Uterus (tissue), 4 donors: Measurements from ENCODE around the gene CTDSPL2. TPM values are rescaled to one million over a fixed set of nuclear protein-coding genes. Genes with fewer than 3 reads are reported as not detected.

Source experiments
- DNase-seq, 2 donors: peaks; one replicate each; pipeline ENCODE4 v3.0.0-alpha.2; 2019 to 2020
- H3K27ac ChIP-seq, 2 donors: fragments of 200-600 bp; sonication (generic); 1 replicate in 1 of 2; 2 replicates in 1 of 2; pipeline ENCODE4 v1.5.1; 2016 to 2018
- H3K27me3 ChIP-seq, 2 donors: fragments of 200-600 bp; sonication (generic); one replicate each; pipeline ENCODE4 v1.5.1; 2018 to 2019; ENCODE audit warnings: control low read depth in 1 of 2
- H3K36me3 ChIP-seq, 2 donors: fragments of 200-600 bp; sonication (generic); one replicate each; pipeline ENCODE4 v1.5.1; 2019; ENCODE audit warnings: control low read depth in 1 of 2
- H3K4me1 ChIP-seq, 2 donors: fragments of 200-600 bp; sonication (generic); one replicate each; pipeline ENCODE4 v1.5.1; 2018 to 2019; ENCODE audit warnings: control low read depth in 1 of 2
- H3K4me3 ChIP-seq, 2 donors: fragments of 200-600 bp; sonication (generic); 1 replicate in 1 of 2; 2 replicates in 1 of 2; pipeline ENCODE4 v1.5.1; 2018 to 2019; ENCODE audit warnings: mild to moderate bottlenecking in 1 of 2
- H3K9me3 ChIP-seq, 2 donors: fragments of 200-600 bp; sonication (generic); one replicate each; pipeline ENCODE4 v1.5.1; 2019; ENCODE audit warnings: control low read depth in 1 of 2
- CTCF ChIP-seq, 4 experiments: fragments of 200-600 bp in 2 of 4; fragments of 450-650 bp in 2 of 4; sonication (generic) in 2 of 4; IDR thresholded peaks; one replicate each; pipeline ENCODE4 v1.5.1; 2016 to 2019; ENCODE audit warnings: antibody characterized with exemption in 4 of 4, mild to moderate bottlenecking in 2 of 4, moderate library complexity in 1 of 4
- POLR2A ChIP-seq, 2 donors: fragments of 450-650 bp; IDR thresholded peaks; one replicate each; pipeline ENCODE4 v1.6.1; 2016; ENCODE audit warnings: antibody characterized with exemption in 2 of 2, mild to moderate bottlenecking in 1 of 2, moderate library complexity in 1 of 2
- intact Hi-C: fragments of 100-400 bp; cut with DNase I; formaldehyde crosslinking; loops from one replicate; pipeline ENCODE4 v1.15.1; 2023; ENCODE audit warnings: low total_unique reads
- total RNA-seq, 4 donors: library from RNA; depleted of rRNA in 3 of 4; stranded (reverse); fragments of >200 nt in 3 of 4; gene quantifications; one replicate each; pipeline versions ENCODE4 v1.1.0 to v1.2.4, GENCODE V29; 2014 to 2023
- donor health status: DM: yes; HTN: yes; CAD: no.

CTDSPL2 gene
- total RNA-seq, 4 donors from 2014 or later: 29.7 to 195 (median 63.9) TPM

- Histone ChIP-seq H3K9me3 (no peaks in the 10 kb centered on the region), H3K27me3 (no peaks in the 10 kb centered on the region), H3K36me3 (no peaks in the 10 kb centered on the region), H3K4me1 (peaks cover 0 to 6% of the 10 kb centered on the region in 2 donors), H3K27ac (no peak overlapping the region), H3K4me3 (no peak overlapping the region)
- intact Hi-C loops: no loop called here
- DNase-seq: no peak
- TF ChIP-seq CTCF (IDR thresholded peaks at IDR 0.05) (no peak), POLR2A (IDR thresholded peaks at IDR 0.05) (no peak)
Measured at GRCh38 chr15:44532689-44533088, 105.3 kb downstream of the CTDSPL2 start.

GRCh38 chr15:44535092-44535491 is 107.7 kb downstream of the CTDSPL2 start:
- Histone ChIP-seq H3K9me3 (no peaks in the 10 kb centered on the region), H3K36me3 (no peaks in the 10 kb centered on the region), H3K4me3 (no peak overlapping the region), H3K27ac (no peak overlapping the region), H3K27me3 (no peaks in the 10 kb centered on the region), H3K4me1 (peaks cover 0 to 6% of the 10 kb centered on the region in 2 donors)
- TF ChIP-seq CTCF (IDR thresholded peaks at IDR 0.05): no peak
- no peak for TF ChIP-seq POLR2A (IDR thresholded peaks at IDR 0.05)
- no peak for DNase-seq
- intact Hi-C loops: no loop called here

GRCh38 chr15:44535523-44536301 is 108.3 kb downstream of the CTDSPL2 start:
- Histone ChIP-seq H3K4me1 (peaks cover 0 to 10% of the 10 kb centered on the region in 2 donors), H3K4me3 (peak overlapping the region; percentile 93 to 95), H3K27me3 (no peaks in the 10 kb centered on the region), H3K27ac (peak overlapping the region; percentile 98 to 99), H3K9me3 (no peaks in the 10 kb centered on the region), H3K36me3 (no peaks in the 10 kb centered on the region)
- intact Hi-C loops: no loop called here
- peak; percentile 22 to 28 for DNase-seq
- TF ChIP-seq POLR2A (IDR thresholded peaks at IDR 0.05): no peak
- TF ChIP-seq CTCF (IDR thresholded peaks at IDR 0.05): no peak

GRCh38 chr15:44536302-44536961 is 109.0 kb downstream of the CTDSPL2 start:
- TF ChIP-seq POLR2A (IDR thresholded peaks at IDR 0.05) (peak; percentile 69 to 70), CTCF (IDR thresholded peaks at IDR 0.05) (peak; percentile 25 to 64 (median 50))
- intact Hi-C loops: no loop called here
- Histone ChIP-seq H3K9me3 (no peaks in the 10 kb centered on the region), H3K36me3 (no peaks in the 10 kb centered on the region), H3K4me3 (peak overlapping the region; percentile 93 to 95), H3K4me1 (peaks cover 0 to 10% of the 10 kb centered on the region in 2 donors), H3K27ac (peak overlapping the region; percentile 98 to 99), H3K27me3 (no peaks in the 10 kb centered on the region)
- no peak for DNase-seq
